ENCODE results near the gene PALM2AKAP2.

DNA sequence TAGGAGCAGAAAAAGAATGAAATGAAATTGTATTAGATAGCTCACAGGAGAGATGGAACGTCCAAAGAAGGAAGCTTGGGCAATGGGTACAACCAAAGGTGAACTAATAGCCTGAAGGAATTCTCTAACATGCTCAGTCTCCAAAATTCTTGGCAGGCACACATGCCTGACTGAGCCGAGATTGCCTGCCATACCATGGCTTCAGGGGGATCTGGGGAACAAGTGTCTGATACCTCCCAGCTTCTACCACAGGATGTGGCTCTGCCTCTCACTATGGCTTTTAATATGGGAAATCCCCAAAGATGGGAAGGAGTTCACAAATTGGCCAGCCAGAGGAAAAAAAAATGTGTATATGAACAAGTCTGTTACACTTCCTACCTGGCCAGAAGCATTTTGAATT lies 3.6 kb upstream of the PALM2AKAP2 start:
- TF ChIP-seq, protein P1, sequence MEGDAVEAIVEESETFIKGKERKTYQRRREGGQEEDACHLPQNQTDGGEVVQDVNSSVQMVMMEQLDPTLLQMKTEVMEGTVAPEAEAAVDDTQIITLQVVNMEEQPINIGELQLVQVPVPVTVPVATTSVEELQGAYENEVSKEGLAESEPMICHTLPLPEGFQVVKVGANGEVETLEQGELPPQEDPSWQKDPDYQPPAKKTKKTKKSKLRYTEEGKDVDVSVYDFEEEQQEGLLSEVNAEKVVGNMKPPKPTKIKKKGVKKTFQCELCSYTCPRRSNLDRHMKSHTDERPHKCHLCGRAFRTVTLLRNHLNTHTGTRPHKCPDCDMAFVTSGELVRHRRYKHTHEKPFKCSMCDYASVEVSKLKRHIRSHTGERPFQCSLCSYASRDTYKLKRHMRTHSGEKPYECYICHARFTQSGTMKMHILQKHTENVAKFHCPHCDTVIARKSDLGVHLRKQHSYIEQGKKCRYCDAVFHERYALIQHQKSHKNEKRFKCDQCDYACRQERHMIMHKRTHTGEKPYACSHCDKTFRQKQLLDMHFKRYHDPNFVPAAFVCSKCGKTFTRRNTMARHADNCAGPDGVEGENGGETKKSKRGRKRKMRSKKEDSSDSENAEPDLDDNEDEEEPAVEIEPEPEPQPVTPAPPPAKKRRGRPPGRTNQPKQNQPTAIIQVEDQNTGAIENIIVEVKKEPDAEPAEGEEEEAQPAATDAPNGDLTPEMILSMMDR (IDR thresholded peaks at IDR 0.05; ENCODE audit: extremely low read depth in 1 of 2, insufficient read depth in 1 of 2, low read depth in 1 of 2, low read length in 2 of 2) = no peak
- TF ChIP-seq MYC (IDR thresholded peaks at IDR 0.05; ENCODE audit: low read depth, low read length) = no peak
- no peak for TF ChIP-seq POLR2A (IDR thresholded peaks at IDR 0.05; ENCODE audit: low read depth, low read length)
- no peak for TF ChIP-seq POLR2AphosphoS5 (IDR thresholded peaks at IDR 0.05; ENCODE audit: insufficient read depth, low read depth, low read length)
- no peak for TF ChIP-seq FOS (IDR thresholded peaks at IDR 0.05; ENCODE audit: borderline replicate concordance, insufficient read depth, low read length)
- TF ChIP-seq, protein P2, sequence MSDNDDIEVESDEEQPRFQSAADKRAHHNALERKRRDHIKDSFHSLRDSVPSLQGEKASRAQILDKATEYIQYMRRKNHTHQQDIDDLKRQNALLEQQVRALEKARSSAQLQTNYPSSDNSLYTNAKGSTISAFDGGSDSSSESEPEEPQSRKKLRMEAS (IDR thresholded peaks at IDR 0.05; ENCODE audit: insufficient read depth, insufficient read length) = no peak
- TF ChIP-seq JUN (IDR thresholded peaks at IDR 0.05; ENCODE audit: borderline replicate concordance, insufficient read depth, insufficient read length, low read depth) = no peak
- no peak for TF ChIP-seq EZH2 (IDR thresholded peaks at IDR 0.05; ENCODE audit: borderline replicate concordance, low read depth, low read length, severe bottlenecking)
